Measurements from ENCODE around the gene PLAGL2.

The PLAGL2 gene

DNA sequence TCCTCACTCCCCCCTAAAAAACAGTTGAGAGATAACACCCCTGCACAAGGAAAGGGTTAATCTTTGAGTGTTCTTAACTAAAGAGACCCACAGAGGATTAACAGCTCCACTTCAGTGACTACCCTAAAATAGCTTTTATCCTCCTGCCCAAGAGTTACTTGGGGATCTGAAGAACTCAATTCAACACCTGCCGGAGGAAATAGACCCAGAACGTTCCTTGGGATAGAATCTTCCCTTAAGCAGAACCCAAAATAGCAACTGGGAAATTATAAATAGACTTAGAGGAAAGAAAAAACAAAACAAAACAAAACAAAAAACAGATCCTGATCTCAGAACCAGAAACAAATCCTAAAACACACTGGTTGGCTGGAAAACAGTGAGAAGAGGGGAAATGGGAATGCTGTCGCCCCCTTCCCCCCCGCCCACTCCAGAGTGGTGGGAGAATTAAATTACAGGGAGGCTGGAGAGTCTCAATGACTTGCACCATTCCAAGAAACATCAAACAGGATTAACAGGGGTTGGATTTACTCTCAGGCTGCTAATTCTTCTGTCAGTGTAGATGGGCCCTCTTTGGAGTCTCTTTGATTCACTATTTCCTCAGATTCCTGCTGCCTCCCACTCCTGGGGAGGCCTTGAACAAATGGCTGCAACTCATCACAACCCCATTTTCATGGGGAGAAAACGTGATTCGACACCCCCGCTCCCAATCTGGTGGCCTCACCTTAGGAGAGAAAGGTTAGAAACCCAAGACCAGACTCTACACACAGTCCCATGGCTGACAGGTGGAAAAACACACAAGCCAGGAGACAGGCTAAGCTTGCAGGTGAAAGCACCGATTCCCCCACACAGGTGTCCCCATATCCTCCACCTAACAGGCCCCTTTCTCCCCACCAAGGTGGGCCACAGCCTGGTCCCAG lies 1.4 kb downstream of the PLAGL2 start:
- H3K4me1 ChIP-seq = peaks cover 15% of the 10 kb centered on the region
- H3K4me2 ChIP-seq (ENCODE audit: low read length) = peak overlapping the region; percentile 97
- H3K79me2 ChIP-seq = peaks cover 42% of the 10 kb centered on the region
- peak overlapping the region; percentile 70 for H2AFZ ChIP-seq
- peak overlapping the region; percentile 91 for H3K4me3 ChIP-seq (ENCODE audit: low read depth, low read length)
- H3K9me3 ChIP-seq (ENCODE audit: control insufficient read depth, low read length) = no peaks in the 10 kb centered on the region
- TF ChIP-seq, protein P1, sequence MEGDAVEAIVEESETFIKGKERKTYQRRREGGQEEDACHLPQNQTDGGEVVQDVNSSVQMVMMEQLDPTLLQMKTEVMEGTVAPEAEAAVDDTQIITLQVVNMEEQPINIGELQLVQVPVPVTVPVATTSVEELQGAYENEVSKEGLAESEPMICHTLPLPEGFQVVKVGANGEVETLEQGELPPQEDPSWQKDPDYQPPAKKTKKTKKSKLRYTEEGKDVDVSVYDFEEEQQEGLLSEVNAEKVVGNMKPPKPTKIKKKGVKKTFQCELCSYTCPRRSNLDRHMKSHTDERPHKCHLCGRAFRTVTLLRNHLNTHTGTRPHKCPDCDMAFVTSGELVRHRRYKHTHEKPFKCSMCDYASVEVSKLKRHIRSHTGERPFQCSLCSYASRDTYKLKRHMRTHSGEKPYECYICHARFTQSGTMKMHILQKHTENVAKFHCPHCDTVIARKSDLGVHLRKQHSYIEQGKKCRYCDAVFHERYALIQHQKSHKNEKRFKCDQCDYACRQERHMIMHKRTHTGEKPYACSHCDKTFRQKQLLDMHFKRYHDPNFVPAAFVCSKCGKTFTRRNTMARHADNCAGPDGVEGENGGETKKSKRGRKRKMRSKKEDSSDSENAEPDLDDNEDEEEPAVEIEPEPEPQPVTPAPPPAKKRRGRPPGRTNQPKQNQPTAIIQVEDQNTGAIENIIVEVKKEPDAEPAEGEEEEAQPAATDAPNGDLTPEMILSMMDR (IDR thresholded peaks at IDR 0.05) = no peak
- no peak overlapping the region for H3K9ac ChIP-seq
- no peaks in the 10 kb centered on the region for H3K27me3 ChIP-seq (ENCODE audit: control insufficient read depth, insufficient read depth, low read length)
- H3K27ac ChIP-seq = peak overlapping the region; percentile 63
- H3K36me3 ChIP-seq (ENCODE audit: control insufficient read depth, insufficient read depth, low read length) = no peaks in the 10 kb centered on the region

DNA sequence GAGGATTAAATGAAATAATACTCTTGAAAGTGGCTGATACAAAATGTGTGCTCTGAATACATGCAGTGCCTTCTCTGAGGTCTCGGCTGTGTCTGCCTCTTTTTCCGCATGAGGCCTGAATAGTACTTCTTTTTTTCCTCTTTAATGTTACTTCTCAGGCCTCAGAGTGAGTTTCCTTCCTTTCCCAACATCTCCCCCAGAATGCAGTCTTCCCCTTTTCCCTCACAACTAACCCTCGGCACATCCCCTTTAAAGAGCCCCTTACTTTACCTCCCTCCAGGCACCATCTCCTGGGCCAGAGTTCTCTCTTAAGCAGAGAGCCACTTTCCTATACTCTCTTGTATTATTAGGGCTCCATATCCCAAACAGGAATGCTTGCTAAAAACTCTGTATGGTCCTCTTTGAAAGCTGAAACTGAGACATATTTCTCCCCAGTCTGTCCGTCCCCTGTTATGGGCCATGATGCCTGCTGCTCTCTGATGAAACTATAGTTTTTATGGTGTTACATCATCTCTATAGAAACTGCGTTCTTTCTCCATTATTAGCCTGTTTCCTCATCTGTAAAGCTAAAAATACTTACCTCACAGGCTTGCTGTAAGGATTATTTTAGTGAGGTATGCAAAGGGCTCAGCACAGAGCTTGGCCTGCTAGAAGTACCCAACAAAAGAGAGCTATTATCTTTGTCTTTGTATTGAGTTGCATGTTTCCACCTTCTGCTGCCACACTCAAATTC lies 2.3 kb downstream of the PLAGL2 start:
- peak overlapping the region; percentile 58 for H3K27ac ChIP-seq
- peak overlapping the region; percentile 97 for H3K4me2 ChIP-seq (ENCODE audit: low read length)
- H3K9me3 ChIP-seq (ENCODE audit: control insufficient read depth, low read length) = no peaks in the 10 kb centered on the region
- H3K27me3 ChIP-seq (ENCODE audit: control insufficient read depth, insufficient read depth, low read length) = no peaks in the 10 kb centered on the region
- H3K36me3 ChIP-seq (ENCODE audit: control insufficient read depth, insufficient read depth, low read length) = no peaks in the 10 kb centered on the region
- no peak overlapping the region for H2AFZ ChIP-seq
- TF ChIP-seq, protein P1 (IDR thresholded peaks at IDR 0.05) = no peak
- peak overlapping the region; percentile 91 for H3K4me3 ChIP-seq (ENCODE audit: low read depth, low read length)
- H3K4me1 ChIP-seq = peaks cover 15% of the 10 kb centered on the region
- no peak overlapping the region for H3K9ac ChIP-seq
- H3K79me2 ChIP-seq = peaks cover 42% of the 10 kb centered on the region

DNA sequence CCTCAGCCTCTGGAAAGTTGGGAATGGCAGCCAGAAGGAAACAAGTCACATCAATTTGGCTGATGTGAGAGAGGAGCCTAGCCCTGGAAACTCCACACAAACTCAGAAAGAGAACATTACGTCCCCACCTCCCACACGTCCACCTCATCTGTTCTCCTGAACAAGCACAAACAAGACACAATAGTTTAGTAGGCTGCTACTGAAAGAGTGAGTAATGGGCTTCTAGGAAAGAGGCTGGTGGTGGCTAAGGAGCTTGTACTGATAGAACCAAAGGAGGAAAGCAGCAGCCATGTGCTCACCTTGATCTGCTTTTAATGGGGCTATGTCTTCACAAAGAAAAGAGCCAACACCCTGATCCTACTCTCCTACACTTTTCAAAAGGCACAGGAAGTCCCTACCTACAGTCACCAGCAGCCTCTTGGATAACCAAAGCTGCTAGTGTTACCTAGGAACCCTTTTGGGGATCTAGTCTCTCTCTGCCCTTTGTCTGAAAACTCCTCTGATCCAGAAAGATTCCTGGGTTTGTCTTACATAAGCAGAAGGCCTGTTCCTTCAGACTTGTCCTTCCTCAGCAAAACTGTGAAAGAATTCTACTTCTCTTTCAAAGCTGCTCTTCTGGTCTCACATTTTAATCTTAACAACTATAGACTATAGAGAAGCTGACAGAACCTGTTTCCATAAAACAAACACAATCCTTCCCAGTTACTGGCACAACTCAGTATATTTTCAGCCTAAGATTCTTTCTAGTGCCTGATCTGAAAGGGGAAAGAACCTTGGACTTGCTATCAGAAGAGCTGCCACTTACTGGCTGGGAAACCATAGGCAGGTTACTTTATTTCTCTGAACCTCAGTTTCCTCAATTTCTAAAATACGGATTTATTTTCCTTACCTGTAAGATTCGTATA lies 3.1 kb downstream of the PLAGL2 start:
- H3K4me2 ChIP-seq (ENCODE audit: low read length) = peak overlapping the region; percentile 97
- no peak overlapping the region for H3K9ac ChIP-seq
- H3K27me3 ChIP-seq (ENCODE audit: control insufficient read depth, insufficient read depth, low read length) = no peaks in the 10 kb centered on the region
- TF ChIP-seq, protein P1 (IDR thresholded peaks at IDR 0.05) = no peak
- peak overlapping the region; percentile 24 for H3K4me3 ChIP-seq (ENCODE audit: low read depth, low read length)
- peak overlapping the region; percentile 58 for H3K27ac ChIP-seq
- H3K9me3 ChIP-seq (ENCODE audit: control insufficient read depth, low read length) = no peaks in the 10 kb centered on the region
- peaks cover 15% of the 10 kb centered on the region for H3K4me1 ChIP-seq
- no peak overlapping the region for H2AFZ ChIP-seq
- H3K79me2 ChIP-seq = peaks cover 42% of the 10 kb centered on the region
- no peaks in the 10 kb centered on the region for H3K36me3 ChIP-seq (ENCODE audit: control insufficient read depth, insufficient read depth, low read length)

DNA sequence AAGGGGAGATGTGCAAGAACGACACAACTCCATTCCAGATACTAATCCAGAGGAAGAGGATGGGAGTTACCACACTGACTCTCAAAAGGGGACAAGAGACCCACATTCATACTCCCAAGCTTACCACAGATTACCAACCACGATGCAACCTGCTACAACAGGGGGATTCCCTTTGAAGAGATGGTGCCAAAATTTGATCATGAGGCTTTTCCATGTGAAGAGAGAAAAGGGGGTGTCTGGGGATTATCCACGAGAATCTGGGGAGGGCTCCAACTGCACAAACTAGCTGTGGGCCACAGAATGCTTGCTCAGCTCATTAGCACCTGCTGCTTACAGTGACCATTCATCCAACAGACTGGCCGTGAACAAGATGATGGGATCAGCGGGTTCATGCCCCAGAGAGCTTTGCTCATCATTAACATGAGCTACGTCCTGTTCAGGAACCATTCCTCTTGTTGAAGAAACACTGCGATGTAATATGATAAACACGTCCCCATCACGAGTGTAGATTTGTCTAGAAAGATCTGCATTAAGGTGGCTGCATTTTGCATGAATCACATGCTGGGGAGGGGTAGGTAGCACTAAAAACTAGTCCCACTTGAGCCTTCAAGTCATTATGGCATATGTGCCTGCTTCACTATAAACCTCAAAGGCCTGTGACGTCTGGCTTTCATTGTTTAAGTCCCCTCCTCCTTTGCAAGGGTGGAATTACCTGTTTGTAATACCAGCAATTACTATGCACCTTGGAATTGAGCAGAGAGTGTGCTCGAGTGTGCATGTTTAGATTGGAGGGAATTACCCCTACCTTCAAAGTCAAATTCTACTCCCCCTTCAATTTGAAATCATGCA lies 4.0 kb downstream of the PLAGL2 start:
- Histone ChIP-seq H3K79me2 (peaks cover 42% of the 10 kb centered on the region), H3K4me3 (ENCODE audit: low read depth, low read length) (no peak overlapping the region), H3K9me3 (ENCODE audit: control insufficient read depth, low read length) (no peaks in the 10 kb centered on the region), H3K27me3 (ENCODE audit: control insufficient read depth, insufficient read depth, low read length) (no peaks in the 10 kb centered on the region), H3K27ac (no peak overlapping the region), H3K4me2 (ENCODE audit: low read length) (peak overlapping the region; percentile 97), H3K4me1 (peaks cover 11% of the 10 kb centered on the region), H3K9ac (no peak overlapping the region), H3K36me3 (ENCODE audit: control insufficient read depth, insufficient read depth, low read length) (no peaks in the 10 kb centered on the region), H2AFZ (no peak overlapping the region)
- TF ChIP-seq, protein P1 (IDR thresholded peaks at IDR 0.05) = no peak

Measured in parathyroid adenoma (tissue), 2 donors.